HepG2 (cell line): ENCODE data around the gene IL17RC. TPM values are rescaled to one million over a fixed set of nuclear protein-coding genes. Genes with fewer than 3 reads are reported as not detected.
A peak's percentile ranks its signal among the peaks of the same experiment; 100 is the strongest.

Experiments used
- CBFB ChIP-seq: sonication (generic); formaldehyde crosslinking; IDR thresholded peaks from 2 replicates; pipeline ENCODE4 v1.4.0; 2020; ENCODE audit warnings: missing genetic modification reagents
- EED ChIP-seq: sonication (generic); formaldehyde crosslinking; IDR thresholded peaks from 2 replicates; pipeline ENCODE4 v1.5.0; 2020; ENCODE audit warnings: mild to moderate bottlenecking, missing genetic modification reagents
- HES4 ChIP-seq: sonication (generic); formaldehyde crosslinking; IDR thresholded peaks from 2 replicates; pipeline ENCODE4 v1.9.0; 2021; ENCODE audit warnings: mild to moderate bottlenecking, missing genetic modification reagents, borderline replicate concordance
- HMG20A ChIP-seq: IDR thresholded peaks from 2 replicates; pipeline ENCODE4 v1.6.1; 2016; ENCODE audit warnings: borderline replicate concordance
- JARID2 ChIP-seq: sonication (generic); formaldehyde crosslinking; IDR thresholded peaks from 2 replicates; pipeline ENCODE4 v1.8.1; 2023; ENCODE audit warnings: missing genetic modification reagents, inconsistent platforms; ENCODE audit not compliant: insufficient replicate concordance
- KLF15 ChIP-seq: sonication (generic); formaldehyde crosslinking; IDR thresholded peaks from 2 replicates; pipeline ENCODE4 v1.8.1; 2023; ENCODE audit warnings: borderline replicate concordance, mild to moderate bottlenecking, inconsistent platforms, missing genetic modification reagents, mixed read lengths
- MED8 ChIP-seq: sonication (generic); formaldehyde crosslinking; IDR thresholded peaks from 2 replicates; pipeline ENCODE4 v1.8.1; 2023; ENCODE audit warnings: mild to moderate bottlenecking, missing genetic modification reagents; ENCODE audit not compliant: insufficient replicate concordance
- PAWR ChIP-seq: sonication (generic); formaldehyde crosslinking; IDR thresholded peaks from 2 replicates; pipeline ENCODE4 v1.4.0; 2020; ENCODE audit warnings: missing genetic modification reagents, mild to moderate bottlenecking, borderline replicate concordance
- RFXAP ChIP-seq: sonication (generic); formaldehyde crosslinking; IDR thresholded peaks from 2 replicates; pipeline ENCODE4 v1.4.0; 2020; ENCODE audit warnings: missing genetic modification reagents, borderline replicate concordance
- ZKSCAN1 ChIP-seq: fragments of 150-350 bp; IDR thresholded peaks from 2 replicates; pipeline ENCODE4 v1.6.1; 2014; ENCODE audit warnings: low read length
- ZNF225 ChIP-seq: sonication (generic); formaldehyde crosslinking; IDR thresholded peaks from 2 replicates; pipeline ENCODE4 v1.4.0; 2020; ENCODE audit warnings: mild to moderate bottlenecking, missing genetic modification reagents
- ZNF282 ChIP-seq: fragments of 450-650 bp; IDR thresholded peaks from 2 replicates; pipeline ENCODE4 v1.6.1; 2018; ENCODE audit not compliant: partially characterized antibody
- ZNF552 ChIP-seq: sonication (generic); formaldehyde crosslinking; IDR thresholded peaks from 2 replicates; pipeline ENCODE4 v1.9.0; 2022; ENCODE audit warnings: missing genetic modification reagents, mild to moderate bottlenecking, borderline replicate concordance
- ZNF629 ChIP-seq: sonication (generic); formaldehyde crosslinking; conservative IDR thresholded peaks from 2 replicates; pipeline ENCODE4 v1.5.0; 2020; ENCODE audit warnings: missing genetic modification reagents
- polyA plus RNA-seq, 8 experiments: library from polyadenylated mRNA; depleted of rRNA in 3 of 8; stranded (reverse) in 7 of 8; unstranded in 1 of 8; fragments of >200 nt; fragmentation: Illumina TruSeq in 4 of 8; extraction: Trizol in 4 of 8; gene quantifications; 2 replicates each; pipeline versions ENCODE4 v1.2.1 to v1.2.3, GENCODE V29; 2011 to 2016; ENCODE audit warnings: low read depth in 4 of 8, missing spikeins in 1 of 8, mixed read lengths in 1 of 8; ENCODE audit not compliant: insufficient read depth in 1 of 8
- total RNA-seq, 5 experiments: library from RNA; depleted of rRNA; stranded (reverse); fragments of >200 nt; fragmentation: Illumina TruSeq; extraction: Trizol; gene quantifications; 2 replicates each; pipeline ENCODE4 v1.2.3, GENCODE V29; 2016; ENCODE audit warnings: low read depth in 1 of 5
- TF ChIP-seq, protein P1 (sequence below): IDR thresholded peaks from 2 replicates; pipeline ENCODE4 v1.6.1; 2012; ENCODE audit warnings: low read depth, low read length, improper control_type of control experiment
- TF ChIP-seq, protein P2 (sequence below): IDR thresholded peaks from 2 replicates; pipeline ENCODE4 v1.6.1; 2016; ENCODE audit warnings: missing biosample characterization, missing genetic modification reagents, low read depth
- TF ChIP-seq, protein P3 (sequence below): fragments of 450-650 bp; IDR thresholded peaks from 2 replicates; pipeline ENCODE4 v1.6.1; 2016
- TF ChIP-seq, protein P4 (sequence below): sonication (generic); formaldehyde crosslinking; IDR thresholded peaks from 2 replicates; pipeline ENCODE4 v1.5.0; 2020; ENCODE audit warnings: mild to moderate bottlenecking, missing genetic modification reagents
- TF ChIP-seq, protein P5 (sequence below): sonication (generic); formaldehyde crosslinking; IDR thresholded peaks from 2 replicates; pipeline ENCODE4 v1.5.0; 2020; ENCODE audit warnings: missing genetic modification reagents

Gene IL17RC
- total and polyA plus RNA-seq, 2 of the 13 experiments (the other 11 are each of a cell fraction or from before 2014, with no cell fraction given) = 20.7 to 24.0 TPM

DNA sequence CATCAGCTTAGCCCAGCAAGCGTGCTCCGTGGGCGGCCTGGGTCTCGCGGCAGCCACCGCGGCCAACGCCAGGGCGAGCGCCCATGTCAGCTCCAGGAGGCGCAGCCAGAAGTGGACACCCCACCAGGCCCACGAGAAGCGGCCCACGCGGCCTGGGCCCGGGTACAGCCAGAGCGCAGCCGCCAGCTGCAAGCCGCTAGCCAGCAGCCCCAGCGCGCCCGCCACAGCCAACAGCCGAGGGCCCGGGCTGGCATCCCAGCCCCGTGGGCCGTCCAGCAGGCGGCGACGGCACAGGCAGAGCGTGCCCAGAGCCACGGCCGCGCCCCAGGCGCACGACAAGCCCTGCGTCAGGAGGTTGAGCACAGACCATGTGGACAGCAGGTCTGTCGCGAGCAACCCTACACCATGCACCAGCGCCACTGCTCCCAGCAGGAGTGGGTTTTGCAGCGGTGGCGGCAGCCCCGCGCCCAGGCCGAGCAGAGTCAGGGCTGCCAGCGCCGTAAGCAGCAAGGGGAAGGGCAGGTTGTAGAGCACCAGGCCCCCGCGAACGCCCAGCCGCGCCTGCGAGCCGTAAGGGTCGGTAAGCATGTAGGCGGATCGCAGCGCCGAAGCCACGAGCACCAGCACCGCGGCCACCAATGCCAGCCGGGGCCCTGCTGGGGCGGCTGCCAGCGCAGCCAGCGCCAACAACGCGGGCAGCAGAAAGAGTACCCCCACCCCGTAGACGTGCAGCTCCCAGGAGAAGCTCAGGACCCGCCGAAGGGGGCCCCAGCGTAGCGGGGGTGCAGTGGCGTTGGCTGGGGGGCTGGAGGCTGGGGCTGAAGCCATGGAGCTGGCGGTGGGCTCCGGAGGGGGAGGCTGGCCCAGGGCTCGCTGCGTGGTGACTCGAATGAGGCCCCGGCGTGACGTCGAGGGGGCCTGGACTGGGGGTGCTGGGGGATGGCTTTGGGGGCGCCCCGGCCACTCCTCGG lies 30.4 kb downstream of the IL17RC start (continued):
- no peak for TF ChIP-seq ZNF225 (CRISPR knock-in tag)
- peak; percentile 50; the same call in 1 of the 2 replicates for TF ChIP-seq ZNF629
- no peak for TF ChIP-seq EED (CRISPR knock-in tag)
- no peak for TF ChIP-seq JARID2 (CRISPR knock-in tag)
- TF ChIP-seq RFXAP (CRISPR knock-in tag) = peak; percentile 87
- TF ChIP-seq ZNF552 = peak; percentile 88; the same call in 1 of the 2 replicates
- TF ChIP-seq MED8 (CRISPR knock-in tag) = peak; percentile 10
- TF ChIP-seq ZKSCAN1 = no peak
- TF ChIP-seq, protein P1, sequence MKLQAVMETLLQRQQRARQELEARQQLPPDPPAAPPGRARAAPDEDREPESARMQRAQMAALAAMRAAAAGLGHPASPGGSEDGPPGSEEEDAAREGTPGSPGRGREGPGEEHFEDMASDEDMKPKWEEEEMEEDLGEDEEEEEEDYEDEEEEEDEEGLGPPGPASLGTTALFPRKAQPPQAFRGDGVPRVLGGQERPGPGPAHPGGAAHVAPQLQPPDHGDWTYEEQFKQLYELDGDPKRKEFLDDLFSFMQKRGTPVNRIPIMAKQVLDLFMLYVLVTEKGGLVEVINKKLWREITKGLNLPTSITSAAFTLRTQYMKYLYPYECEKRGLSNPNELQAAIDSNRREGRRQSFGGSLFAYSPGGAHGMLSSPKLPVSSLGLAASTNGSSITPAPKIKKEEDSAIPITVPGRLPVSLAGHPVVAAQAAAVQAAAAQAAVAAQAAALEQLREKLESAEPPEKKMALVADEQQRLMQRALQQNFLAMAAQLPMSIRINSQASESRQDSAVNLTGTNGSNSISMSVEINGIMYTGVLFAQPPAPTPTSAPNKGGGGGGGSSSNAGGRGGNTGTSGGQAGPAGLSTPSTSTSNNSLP = no peak
- TF ChIP-seq, protein P2, sequence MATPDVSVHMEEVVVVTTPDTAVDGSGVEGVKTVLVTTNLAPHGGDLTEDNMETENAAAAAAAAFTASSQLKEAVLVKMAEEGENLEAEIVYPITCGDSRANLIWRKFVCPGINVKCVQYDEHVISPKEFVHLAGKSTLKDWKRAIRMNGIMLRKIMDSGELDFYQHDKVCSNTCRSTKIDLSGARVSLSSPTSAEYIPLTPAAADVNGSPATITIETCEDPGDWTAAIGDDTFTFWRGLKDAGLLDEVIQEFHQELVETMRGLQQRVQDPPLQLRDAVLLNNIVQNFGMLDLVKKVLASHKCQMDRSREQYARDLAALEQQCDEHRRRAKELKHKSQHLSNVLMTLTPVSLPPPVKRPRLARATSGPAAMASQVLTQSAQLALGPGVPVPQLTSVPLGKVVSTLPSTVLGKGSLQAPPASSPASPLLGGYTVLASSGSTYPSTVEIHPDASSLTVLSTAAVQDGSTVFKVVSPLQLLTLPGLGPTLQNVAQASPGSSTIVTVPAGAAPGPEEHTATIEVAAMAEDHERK = no peak
- TF ChIP-seq HES4 (CRISPR knock-in tag) = peak; percentile 56; the same call in 1 of the 2 replicates
- TF ChIP-seq KLF15 (CRISPR knock-in tag) = no peak
- no peak for TF ChIP-seq ZNF282
- TF ChIP-seq, protein P3, sequence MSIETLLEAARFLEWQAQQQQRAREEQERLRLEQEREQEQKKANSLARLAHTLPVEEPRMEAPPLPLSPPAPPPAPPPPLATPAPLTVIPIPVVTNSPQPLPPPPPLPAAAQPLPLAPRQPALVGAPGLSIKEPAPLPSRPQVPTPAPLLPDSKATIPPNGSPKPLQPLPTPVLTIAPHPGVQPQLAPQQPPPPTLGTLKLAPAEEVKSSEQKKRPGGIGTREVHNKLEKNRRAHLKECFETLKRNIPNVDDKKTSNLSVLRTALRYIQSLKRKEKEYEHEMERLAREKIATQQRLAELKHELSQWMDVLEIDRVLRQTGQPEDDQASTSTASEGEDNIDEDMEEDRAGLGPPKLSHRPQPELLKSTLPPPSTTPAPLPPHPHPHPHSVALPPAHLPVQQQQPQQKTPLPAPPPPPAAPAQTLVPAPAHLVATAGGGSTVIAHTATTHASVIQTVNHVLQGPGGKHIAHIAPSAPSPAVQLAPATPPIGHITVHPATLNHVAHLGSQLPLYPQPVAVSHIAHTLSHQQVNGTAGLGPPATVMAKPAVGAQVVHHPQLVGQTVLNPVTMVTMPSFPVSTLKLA = peak; percentile 67
- TF ChIP-seq CBFB = no peak; the same call in 1 of the 2 replicates
- TF ChIP-seq HMG20A (CRISPR knock-in tag) = 0 out of 2 replicates have a peak, but pooled peaks have one; percentile 14
- TF ChIP-seq, protein P4, sequence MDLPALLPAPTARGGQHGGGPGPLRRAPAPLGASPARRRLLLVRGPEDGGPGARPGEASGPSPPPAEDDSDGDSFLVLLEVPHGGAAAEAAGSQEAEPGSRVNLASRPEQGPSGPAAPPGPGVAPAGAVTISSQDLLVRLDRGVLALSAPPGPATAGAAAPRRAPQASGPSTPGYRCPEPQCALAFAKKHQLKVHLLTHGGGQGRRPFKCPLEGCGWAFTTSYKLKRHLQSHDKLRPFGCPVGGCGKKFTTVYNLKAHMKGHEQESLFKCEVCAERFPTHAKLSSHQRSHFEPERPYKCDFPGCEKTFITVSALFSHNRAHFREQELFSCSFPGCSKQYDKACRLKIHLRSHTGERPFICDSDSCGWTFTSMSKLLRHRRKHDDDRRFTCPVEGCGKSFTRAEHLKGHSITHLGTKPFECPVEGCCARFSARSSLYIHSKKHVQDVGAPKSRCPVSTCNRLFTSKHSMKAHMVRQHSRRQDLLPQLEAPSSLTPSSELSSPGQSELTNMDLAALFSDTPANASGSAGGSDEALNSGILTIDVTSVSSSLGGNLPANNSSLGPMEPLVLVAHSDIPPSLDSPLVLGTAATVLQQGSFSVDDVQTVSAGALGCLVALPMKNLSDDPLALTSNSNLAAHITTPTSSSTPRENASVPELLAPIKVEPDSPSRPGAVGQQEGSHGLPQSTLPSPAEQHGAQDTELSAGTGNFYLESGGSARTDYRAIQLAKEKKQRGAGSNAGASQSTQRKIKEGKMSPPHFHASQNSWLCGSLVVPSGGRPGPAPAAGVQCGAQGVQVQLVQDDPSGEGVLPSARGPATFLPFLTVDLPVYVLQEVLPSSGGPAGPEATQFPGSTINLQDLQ = no peak
- TF ChIP-seq, protein P5, sequence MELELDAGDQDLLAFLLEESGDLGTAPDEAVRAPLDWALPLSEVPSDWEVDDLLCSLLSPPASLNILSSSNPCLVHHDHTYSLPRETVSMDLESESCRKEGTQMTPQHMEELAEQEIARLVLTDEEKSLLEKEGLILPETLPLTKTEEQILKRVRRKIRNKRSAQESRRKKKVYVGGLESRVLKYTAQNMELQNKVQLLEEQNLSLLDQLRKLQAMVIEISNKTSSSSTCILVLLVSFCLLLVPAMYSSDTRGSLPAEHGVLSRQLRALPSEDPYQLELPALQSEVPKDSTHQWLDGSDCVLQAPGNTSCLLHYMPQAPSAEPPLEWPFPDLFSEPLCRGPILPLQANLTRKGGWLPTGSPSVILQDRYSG (CRISPR knock-in tag) = peak; percentile 85
- no peak for TF ChIP-seq PAWR (CRISPR knock-in tag)
